ENCODE results near the gene ZNF280B. TPM values are rescaled to one million over a fixed set of nuclear protein-coding genes. Genes with fewer than 3 reads are reported as not detected.

The ZNF280B gene
- total and polyA plus RNA-seq, 2 of the 13 experiments (the other 11 are each of a cell fraction or from before 2014, with no cell fraction given), result 3.7 to 3.9 TPM

DNA sequence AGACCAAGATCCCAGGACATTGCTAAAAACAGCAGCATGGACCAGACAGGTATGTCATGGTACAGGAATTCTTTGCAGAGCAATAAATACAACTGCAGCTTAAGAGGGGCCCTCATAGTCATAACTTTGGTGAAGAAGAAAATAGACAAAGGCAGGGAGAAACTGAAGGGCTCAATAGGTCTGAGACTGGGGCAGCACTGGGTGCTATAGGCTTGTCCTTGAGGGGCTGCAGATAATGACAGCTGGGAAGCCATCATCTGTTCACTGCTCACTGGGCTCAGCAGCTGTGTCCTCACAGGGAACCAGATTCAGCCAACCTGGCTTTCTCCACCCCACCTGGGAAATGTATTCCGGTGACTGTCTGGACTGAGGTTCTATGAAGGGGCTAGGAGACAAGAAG lies 68.4 kb downstream of the ZNF280B start:
- ChIA-PET POLR2A (no interaction called here), CTCF (ENCODE audit: low intra/inter-chr PET ratio, low total read pairs) (no interaction called here)
- Histone ChIP-seq H3K4me1 (ENCODE audit: insufficient read depth, low read length) (no peaks in the 10 kb centered on the region), H2AFZ (ENCODE audit: low read length) (no peak overlapping the region), H3K4me3 (replicated peaks in 1 of 3; ENCODE audit: insufficient read depth in 1 of 3, low read depth in 2 of 3, low read length in 3 of 3) (no peak overlapping the region), H3K9me3 (ENCODE audit: low read length) (no peaks in the 10 kb centered on the region), H3K9ac (ENCODE audit: insufficient read depth, low read depth, low read length) (no peak overlapping the region), H3K4me2 (ENCODE audit: low read depth, low read length) (no peak overlapping the region), H3K36me3 (replicated peaks in 1 of 2; ENCODE audit: control insufficient read depth in 1 of 2, insufficient read depth in 2 of 2, low read length in 2 of 2) (no peaks in the 10 kb centered on the region), H4K20me1 (ENCODE audit: insufficient read depth, low read length) (no peaks in the 10 kb centered on the region), H3K79me2 (ENCODE audit: insufficient read depth, low read length) (no peaks in the 10 kb centered on the region), H3K27ac (ENCODE audit: extremely low read length, insufficient read depth, low read length) (no peak overlapping the region), H3K27me3 (ENCODE audit: control insufficient read depth in 1 of 2, insufficient read depth in 2 of 2, low read length in 2 of 2) (peaks cover 0 to 6% of the 10 kb centered on the region in 2 experiments; a peak in 1 of 5 replicates)
- BruUV-seq (replicated peaks), result no TSS peak
- in situ Hi-C loops (cut with HindIII; ENCODE audit: extremely low pct_ligation_motif_present, low pct_unique_long_range_greater_than_20kb), result no loop called here
- intact Hi-C loops (cut with micrococcal nuclease; ENCODE audit: unreplicated experiment), result no loop called here
- FAIRE-seq, result no peak
- WGBS (ENCODE audit: low lambda C conversion rate), result 100% methylated on average over 1 of the region's 1 CpG
- no peak for DNase-seq (ENCODE audit: low spot score)
- ATAC-seq, result no peak
- no peak for TF ChIP-seq MBD4 (IDR thresholded peaks at IDR 0.05; ENCODE audit: borderline replicate concordance, low read length)
- no peak for TF ChIP-seq NBN (conservative IDR thresholded peaks at IDR 0.05)
- no peak for TF ChIP-seq ZNF589 (CRISPR knock-in tag; conservative IDR thresholded peaks at IDR 0.05)
- no peak for TF ChIP-seq ZBTB10 (CRISPR knock-in tag; IDR thresholded peaks at IDR 0.05; ENCODE audit: borderline replicate concordance)
- no peak for TF ChIP-seq ZBTB7A (CRISPR knock-in tag; IDR thresholded peaks at IDR 0.05)
- no peak for TF ChIP-seq ETV6 (CRISPR knock-in tag; conservative IDR thresholded peaks at IDR 0.05)
- TF ChIP-seq ZNF570 (CRISPR knock-in tag; IDR thresholded peaks at IDR 0.05; ENCODE audit: borderline replicate concordance), result no peak
- TF ChIP-seq CCAR2 (optimal IDR thresholded peaks at IDR 0.05; ENCODE audit: low read depth, low read length), result no peak
- TF ChIP-seq TAF1 (CRISPR knock-in tag; IDR thresholded peaks at IDR 0.05), result no peak
- TF ChIP-seq TBX3 (IDR thresholded peaks at IDR 0.05; ENCODE audit: borderline replicate concordance), result no peak
- no peak for TF ChIP-seq HOXA7 (CRISPR knock-in tag; IDR thresholded peaks at IDR 0.05)
- no peak for TF ChIP-seq MAZ (IDR thresholded peaks at IDR 0.05; ENCODE audit: borderline replicate concordance, low read depth, low read length)
- TF ChIP-seq MAZ (CRISPR knock-in tag; IDR thresholded peaks at IDR 0.05; ENCODE audit: low read depth), result no peak
- TF ChIP-seq, protein P1, sequence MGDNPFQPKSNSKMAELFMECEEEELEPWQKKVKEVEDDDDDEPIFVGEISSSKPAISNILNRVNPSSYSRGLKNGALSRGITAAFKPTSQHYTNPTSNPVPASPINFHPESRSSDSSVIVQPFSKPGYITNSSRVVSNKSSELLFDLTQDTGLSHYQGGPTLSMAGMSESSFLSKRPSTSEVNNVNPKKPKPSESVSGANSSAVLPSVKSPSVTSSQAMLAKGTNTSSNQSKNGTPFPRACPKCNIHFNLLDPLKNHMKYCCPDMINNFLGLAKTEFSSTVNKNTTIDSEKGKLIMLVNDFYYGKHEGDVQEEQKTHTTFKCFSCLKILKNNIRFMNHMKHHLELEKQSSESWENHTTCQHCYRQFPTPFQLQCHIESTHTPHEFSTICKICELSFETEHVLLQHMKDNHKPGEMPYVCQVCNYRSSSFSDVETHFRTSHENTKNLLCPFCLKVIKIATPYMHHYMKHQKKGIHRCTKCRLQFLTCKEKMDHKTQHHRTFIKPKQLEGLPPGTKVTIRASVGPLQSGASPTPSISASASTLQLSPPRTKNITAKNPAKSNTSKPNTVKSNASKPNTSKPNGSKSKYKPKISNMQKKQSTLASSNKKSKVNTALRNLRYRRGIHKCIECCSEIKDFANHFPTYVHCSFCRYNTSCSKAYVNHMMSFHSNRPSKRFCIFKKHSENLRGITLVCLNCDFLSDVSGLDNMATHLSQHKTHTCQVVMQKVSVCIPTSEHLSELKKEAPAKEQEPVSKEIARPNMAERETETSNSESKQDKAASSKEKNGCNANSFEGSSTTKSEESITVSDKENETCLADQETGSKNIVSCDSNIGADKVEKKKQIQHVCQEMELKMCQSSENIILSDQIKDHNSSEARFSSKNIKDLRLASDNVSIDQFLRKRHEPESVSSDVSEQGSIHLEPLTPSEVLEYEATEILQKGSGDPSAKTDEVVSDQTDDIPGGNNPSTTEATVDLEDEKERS (CRISPR knock-in tag; IDR thresholded peaks at IDR 0.05), result no peak
- TF ChIP-seq SMARCE1 (IDR thresholded peaks at IDR 0.05; ENCODE audit: borderline replicate concordance), result no peak
- no peak for TF ChIP-seq ZNF549 (CRISPR knock-in tag; IDR thresholded peaks at IDR 0.05)
- no peak for TF ChIP-seq ZSCAN30 (CRISPR knock-in tag; IDR thresholded peaks at IDR 0.05)

Data from HepG2 (cell line).